Parathyroid adenoma (tissue), 2 donors: ENCODE data around the gene MRPS18B.

Experiments
- H2AFZ ChIP-seq: fragments of 300-600 bp; sonication (generic); one replicate; pipeline ENCODE4 v1.7.0; 2017; ENCODE audit warnings: antibody characterized with exemption, mild to moderate bottlenecking
- H3K27ac ChIP-seq: fragments of 300-600 bp; sonication (generic); one replicate; pipeline ENCODE4 v1.7.0; 2017
- H3K27me3 ChIP-seq: fragments of 300-600 bp; sonication (generic); one replicate; pipeline ENCODE4 v1.7.0; 2017; ENCODE audit warnings: low read length; ENCODE audit not compliant: control insufficient read depth, insufficient read depth
- H3K36me3 ChIP-seq: fragments of 300-600 bp; sonication (generic); one replicate; pipeline ENCODE4 v1.7.0; 2017; ENCODE audit warnings: low read length; ENCODE audit not compliant: control insufficient read depth, insufficient read depth
- H3K4me1 ChIP-seq: fragments of 300-600 bp; sonication (generic); one replicate; pipeline ENCODE4 v1.7.0; 2017; ENCODE audit warnings: control low read depth
- H3K4me2 ChIP-seq: fragments of 300-600 bp; sonication (generic); one replicate; pipeline ENCODE4 v1.7.0; 2017; ENCODE audit warnings: low read length
- H3K4me3 ChIP-seq: fragments of 300-600 bp; sonication (generic); one replicate; pipeline ENCODE4 v1.7.0; 2017; ENCODE audit warnings: low read depth, low read length
- H3K79me2 ChIP-seq: fragments of 300-600 bp; sonication (generic); one replicate; pipeline ENCODE4 v1.7.0; 2017; ENCODE audit warnings: control low read depth
- H3K9ac ChIP-seq: fragments of 300-600 bp; sonication (generic); one replicate; pipeline ENCODE4 v1.7.0; 2017; ENCODE audit warnings: mild to moderate bottlenecking
- H3K9me3 ChIP-seq: fragments of 300-600 bp; sonication (generic); one replicate; pipeline ENCODE4 v1.7.0; 2017; ENCODE audit warnings: low read length; ENCODE audit not compliant: control insufficient read depth
- TF ChIP-seq, protein P1 (sequence below): fragments of 300-600 bp; sonication (generic); IDR thresholded peaks from one replicate; pipeline ENCODE4 v1.7.0; 2017; ENCODE audit warnings: antibody characterized with exemption, mild to moderate bottlenecking
- donor health status: primary hyperparathyroidism.

MRPS18B gene

DNA sequence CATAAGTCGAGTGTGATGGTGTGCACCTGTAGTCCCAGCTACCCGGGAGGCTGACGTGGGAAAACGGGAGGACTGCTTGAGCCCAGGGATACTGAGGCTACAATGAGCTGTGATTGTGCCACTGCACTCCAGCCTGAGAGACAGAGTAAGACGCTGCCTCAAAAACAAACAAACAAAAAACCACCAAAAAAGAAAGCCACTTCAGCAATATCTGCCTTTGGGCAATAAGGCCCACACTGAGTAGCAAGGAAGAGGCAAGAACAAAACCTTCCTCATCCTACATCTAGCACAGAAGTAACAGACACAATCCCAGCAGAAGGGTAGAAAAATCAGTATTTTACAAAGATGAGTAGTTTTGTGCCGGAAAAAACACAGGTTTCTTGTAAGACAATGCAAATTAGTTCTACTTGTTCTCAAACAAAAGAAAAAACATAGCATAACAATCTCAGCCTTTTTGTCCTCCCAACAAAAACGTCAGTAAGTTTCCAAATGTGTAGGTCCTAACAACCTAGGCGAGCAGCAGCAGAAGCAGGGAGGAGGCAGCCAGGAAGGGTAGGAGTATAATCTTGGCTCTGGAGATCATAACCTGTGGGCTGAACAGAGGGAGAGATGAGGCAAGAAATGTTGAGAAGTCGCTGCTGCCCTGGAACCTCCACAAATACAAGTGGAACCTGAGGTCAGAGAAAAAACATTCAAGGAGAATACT lies 6.3 kb upstream of the MRPS18B start:
- TF ChIP-seq, protein P1, sequence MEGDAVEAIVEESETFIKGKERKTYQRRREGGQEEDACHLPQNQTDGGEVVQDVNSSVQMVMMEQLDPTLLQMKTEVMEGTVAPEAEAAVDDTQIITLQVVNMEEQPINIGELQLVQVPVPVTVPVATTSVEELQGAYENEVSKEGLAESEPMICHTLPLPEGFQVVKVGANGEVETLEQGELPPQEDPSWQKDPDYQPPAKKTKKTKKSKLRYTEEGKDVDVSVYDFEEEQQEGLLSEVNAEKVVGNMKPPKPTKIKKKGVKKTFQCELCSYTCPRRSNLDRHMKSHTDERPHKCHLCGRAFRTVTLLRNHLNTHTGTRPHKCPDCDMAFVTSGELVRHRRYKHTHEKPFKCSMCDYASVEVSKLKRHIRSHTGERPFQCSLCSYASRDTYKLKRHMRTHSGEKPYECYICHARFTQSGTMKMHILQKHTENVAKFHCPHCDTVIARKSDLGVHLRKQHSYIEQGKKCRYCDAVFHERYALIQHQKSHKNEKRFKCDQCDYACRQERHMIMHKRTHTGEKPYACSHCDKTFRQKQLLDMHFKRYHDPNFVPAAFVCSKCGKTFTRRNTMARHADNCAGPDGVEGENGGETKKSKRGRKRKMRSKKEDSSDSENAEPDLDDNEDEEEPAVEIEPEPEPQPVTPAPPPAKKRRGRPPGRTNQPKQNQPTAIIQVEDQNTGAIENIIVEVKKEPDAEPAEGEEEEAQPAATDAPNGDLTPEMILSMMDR, result no peak
- no peak overlapping the region for H2AFZ ChIP-seq
- H3K27ac ChIP-seq, result no peak overlapping the region
- peaks cover 26% of the 10 kb centered on the region for H3K79me2 ChIP-seq
- H3K4me2 ChIP-seq, result no peak overlapping the region
- H3K4me3 ChIP-seq, result no peak overlapping the region
- H3K27me3 ChIP-seq, result no peaks in the 10 kb centered on the region
- peaks cover 31% of the 10 kb centered on the region for H3K4me1 ChIP-seq
- H3K9ac ChIP-seq, result no peak overlapping the region
- H3K36me3 ChIP-seq, result peaks cover 8% of the 10 kb centered on the region
- no peaks in the 10 kb centered on the region for H3K9me3 ChIP-seq

DNA sequence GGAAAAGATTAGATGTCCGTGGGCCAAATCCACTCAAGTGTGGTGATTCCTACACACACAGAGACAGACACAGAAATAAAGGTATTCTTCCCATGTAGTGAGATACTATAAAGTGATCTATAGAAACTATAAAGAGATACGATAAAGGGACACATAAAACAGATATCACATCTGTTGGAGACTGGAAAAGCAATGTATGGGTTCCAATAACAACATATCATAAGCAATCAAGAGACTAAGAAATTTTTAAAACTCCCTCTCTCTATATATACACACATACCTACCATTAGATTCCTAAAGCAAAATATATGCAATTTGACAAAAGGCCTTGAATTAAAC lies 5.8 kb upstream of the MRPS18B start:
- Histone ChIP-seq H3K4me1 (peaks cover 31% of the 10 kb centered on the region), H3K9ac (no peak overlapping the region), H3K36me3 (peaks cover 14% of the 10 kb centered on the region), H3K9me3 (no peaks in the 10 kb centered on the region), H3K4me3 (no peak overlapping the region), H3K79me2 (peaks cover 31% of the 10 kb centered on the region), H2AFZ (no peak overlapping the region), H3K27ac (no peak overlapping the region), H3K4me2 (no peak overlapping the region), H3K27me3 (no peaks in the 10 kb centered on the region)
- TF ChIP-seq, protein P1, result no peak

DNA sequence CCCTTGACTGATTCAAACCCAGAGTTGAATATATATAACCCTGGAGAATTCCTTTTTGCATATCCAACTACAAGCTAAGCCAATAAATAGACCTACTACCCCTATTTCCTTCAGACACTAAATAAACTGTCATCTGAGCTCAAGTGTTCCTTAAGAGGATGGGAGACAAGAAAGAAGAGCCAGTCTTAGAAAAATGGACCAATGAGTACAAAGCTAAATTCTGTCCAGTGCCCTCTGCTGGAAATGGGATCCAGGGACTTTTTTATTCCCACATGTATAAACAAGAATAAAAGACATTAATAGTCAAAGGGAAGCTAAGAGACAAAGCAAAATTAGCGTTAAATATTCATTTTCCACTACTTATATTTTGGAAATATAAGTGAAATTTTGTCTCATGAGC lies 5.4 kb upstream of the MRPS18B start:
- no peaks in the 10 kb centered on the region for H3K27me3 ChIP-seq
- H3K4me3 ChIP-seq, result no peak overlapping the region
- no peak overlapping the region for H3K9ac ChIP-seq
- peak overlapping the region; percentile 70 for H3K4me2 ChIP-seq
- H3K4me1 ChIP-seq, result peaks cover 31% of the 10 kb centered on the region
- TF ChIP-seq, protein P1, result peak; percentile 50
- H2AFZ ChIP-seq, result no peak overlapping the region
- peaks cover 34% of the 10 kb centered on the region for H3K79me2 ChIP-seq
- peaks cover 15% of the 10 kb centered on the region for H3K36me3 ChIP-seq
- H3K9me3 ChIP-seq, result no peaks in the 10 kb centered on the region
- no peak overlapping the region for H3K27ac ChIP-seq

DNA sequence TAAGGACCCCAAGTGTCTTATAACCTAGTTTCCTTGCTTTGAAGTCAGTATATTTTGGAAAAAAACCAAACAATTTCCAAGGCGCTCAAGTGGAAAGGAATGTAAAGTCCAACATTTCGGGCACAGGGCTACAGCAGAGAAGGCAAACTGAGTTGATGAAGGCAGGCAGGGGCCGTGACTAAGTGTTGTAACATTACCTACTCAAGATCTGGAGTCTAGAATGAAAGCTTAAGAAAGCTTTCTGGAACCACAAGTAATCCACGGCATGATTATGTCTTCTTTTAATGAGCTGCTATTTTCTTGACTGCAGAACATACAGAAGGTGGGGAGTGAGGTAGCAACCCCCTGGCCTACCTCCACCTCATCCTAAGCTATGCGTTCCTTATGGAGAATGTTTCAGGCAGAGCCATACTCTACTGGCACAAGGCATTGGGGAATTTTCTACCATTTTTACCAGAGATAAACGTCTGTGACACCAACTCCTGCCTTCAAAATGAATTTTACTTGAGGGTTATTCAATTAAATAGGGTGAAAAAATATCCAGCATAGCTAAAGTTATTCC lies 4.9 kb upstream of the MRPS18B start:
- no peaks in the 10 kb centered on the region for H3K27me3 ChIP-seq
- TF ChIP-seq, protein P1, result no peak
- H3K36me3 ChIP-seq, result peaks cover 15% of the 10 kb centered on the region
- no peak overlapping the region for H3K9ac ChIP-seq
- H3K4me3 ChIP-seq, result no peak overlapping the region
- H3K9me3 ChIP-seq, result no peaks in the 10 kb centered on the region
- peaks cover 34% of the 10 kb centered on the region for H3K79me2 ChIP-seq
- H3K27ac ChIP-seq, result peak overlapping the region; percentile 98
- peak overlapping the region; percentile 70 for H3K4me2 ChIP-seq
- H3K4me1 ChIP-seq, result peaks cover 31% of the 10 kb centered on the region
- H2AFZ ChIP-seq, result no peak overlapping the region
